H1 (cell line): ENCODE data around the gene R3HDM1. TPM values are rescaled to one million over a fixed set of nuclear protein-coding genes. Genes with fewer than 3 reads are reported as not detected.

Experiments used
- KDM1A ChIP-seq: fragments of 200-600, 300-600 bp; sonication (generic); IDR thresholded peaks from 2 replicates; pipeline ENCODE4 v1.7.1; 2016; ENCODE audit warnings: mild to moderate bottlenecking, low read length, borderline replicate concordance
- POLR2A ChIP-seq, 2 experiments: IDR thresholded peaks; 1 replicate in 1 of 2; 2 replicates in 1 of 2; pipeline ENCODE4 v1.6.1; 2011; ENCODE audit warnings: low read depth in 2 of 2, low read length in 2 of 2, mild to moderate bottlenecking in 2 of 2; ENCODE audit errors: control extremely low read depth in 1 of 2
- SP2 ChIP-seq: IDR thresholded peaks from 2 replicates; pipeline ENCODE4 v1.6.1; 2012; ENCODE audit warnings: mild to moderate bottlenecking, low read length, inconsistent platforms
- SUZ12 ChIP-seq: fragments of 200-600 bp; sonication (generic); IDR thresholded peaks from 2 replicates; pipeline ENCODE4 v1.6.1; 2012; ENCODE audit warnings: mild to moderate bottlenecking, inconsistent platforms, low read length, moderate library complexity, mixed read lengths
- polyA plus RNA-seq, 7 experiments: library from polyadenylated mRNA; depleted of rRNA in 3 of 7; stranded (reverse) in 5 of 7; unstranded in 2 of 7; fragments of >200 nt in 5 of 7; fragments of 200-250 nt in 2 of 7; gene quantifications; 1 replicate in 5 of 7; 2 replicates in 1 of 7; 4 replicates in 1 of 7; pipeline versions ENCODE4 v1.2.1 to v1.2.3, GENCODE V29; 2011 to 2013; ENCODE audit warnings: missing spikeins in 2 of 7, mixed read lengths in 2 of 7
- total RNA-seq: library from RNA; stranded (reverse); fragmentation: NEBNext Ultra II Directional; extraction: Animal tissue kit (Norgen Biotek cat#: 25700); gene quantifications from 2 replicates; pipeline ENCODE4 v1.2.1, GENCODE V29; 2021

R3HDM1 gene
- total and polyA plus RNA-seq, 2 of the 8 experiments (the other 6 are each of a cell fraction or from before 2014, with no cell fraction given) = 77.7 to 120 TPM

- no peak for TF ChIP-seq KDM1A
- no peak for TF ChIP-seq SUZ12
- TF ChIP-seq SP2 = no peak
- no peak for TF ChIP-seq POLR2A (IDR thresholded peaks at IDR 0.05; ENCODE audit: control extremely low read depth in 1 of 2, low read depth in 2 of 2, low read length in 2 of 2)
Observed at GRCh38 chr2:135547311-135547710, 16.0 kb downstream of the R3HDM1 start (continued).
